Smooth muscle cell (in vitro differentiated cells): ENCODE data around the gene SNX13. TPM values are rescaled to one million over a fixed set of nuclear protein-coding genes. Genes with fewer than 3 reads are reported as not detected.

Experiments used
- DNase-seq: peaks from one replicate; lab custom pipeline; 2025; ENCODE audit not compliant: unreplicated experiment; lab: John Stamatoyannopoulos, UW
- H2AFZ ChIP-seq: fragments of 200-600 bp; sonication (generic); 2 replicates; pipeline ENCODE4 v1.6.0; 2016; ENCODE audit warnings: antibody characterized with exemption, low read depth, mild to moderate bottlenecking
- H3F3A ChIP-seq: fragments of 200-600 bp; sonication (generic); 2 replicates; pipeline ENCODE4 v1.6.0; 2017; ENCODE audit warnings: antibody characterized with exemption, low read depth
- H3K27ac ChIP-seq: fragments of 200-600 bp; sonication (generic); 2 replicates; pipeline ENCODE4 v1.5.1; 2016; ENCODE audit warnings: low read depth, mild to moderate bottlenecking
- H3K27me3 ChIP-seq: fragments of 200-600 bp; sonication (generic); 2 replicates; pipeline ENCODE4 v1.6.1; 2016; ENCODE audit warnings: low read depth, mild to moderate bottlenecking
- H3K36me3 ChIP-seq: fragments of 200-600 bp; sonication (generic); 2 replicates; pipeline ENCODE4 v1.5.1; 2016; ENCODE audit warnings: low read depth
- H3K4me1 ChIP-seq: fragments of 200-600 bp; sonication (generic); 2 replicates; pipeline ENCODE4 v1.5.1; 2016; ENCODE audit warnings: low read depth
- H3K4me2 ChIP-seq: fragments of 200-600 bp; sonication (generic); 2 replicates; pipeline ENCODE4 v1.6.0; 2016; ENCODE audit warnings: mild to moderate bottlenecking
- H3K4me3 ChIP-seq: fragments of 200-600 bp; sonication (generic); 2 replicates; pipeline ENCODE4 v1.5.1; 2016; ENCODE audit warnings: mild to moderate bottlenecking
- H3K79me2 ChIP-seq: fragments of 200-600 bp; sonication (generic); 2 replicates; pipeline ENCODE4 v1.6.0; 2016; ENCODE audit warnings: low read depth, mild to moderate bottlenecking
- H3K9ac ChIP-seq: fragments of 200-600 bp; sonication (generic); 2 replicates; pipeline ENCODE4 v1.6.0; 2016; ENCODE audit warnings: low read depth
- H3K9me3 ChIP-seq: fragments of 200-600 bp; sonication (generic); replicated peaks from 2 replicates; pipeline ENCODE4 v1.5.1; 2016; ENCODE audit warnings: low read depth
- H4K20me1 ChIP-seq: fragments of 200-600 bp; sonication (generic); 2 replicates; pipeline ENCODE4 v1.6.0; 2016; ENCODE audit warnings: low read depth
- WGBS: methylation state at CpG from one replicate; pipeline ENCODE4 v1.1.7; 2016; ENCODE audit warnings: low lambda C conversion rate; 5-methylcytosine and 5-hydroxymethylcytosine counted together
- polyA plus RNA-seq: library from polyadenylated mRNA; unstranded; fragments of >200 nt; fragmentation: Nextera tagmentation; extraction: Ambion mirVana; gene quantifications from 2 replicates; pipeline ENCODE4 v1.2.1, GENCODE V29; 2016
- total RNA-seq: library from RNA; depleted of rRNA; stranded (reverse); fragments of >200 nt; gene quantifications from 2 replicates; pipeline ENCODE4 v1.2.3, GENCODE V29; 2014
- TF ChIP-seq, protein P1 (sequence below): fragments of 200-600 bp; sonication (generic); IDR thresholded peaks from 2 replicates; pipeline ENCODE4 v1.5.1; 2017; ENCODE audit warnings: borderline replicate concordance, mild to moderate bottlenecking, antibody characterized with exemption; ENCODE audit not compliant: insufficient read depth, poor library complexity, severe bottlenecking

The SNX13 gene
- total and polyA plus RNA-seq, 2 experiments from 2014 or later = 17.0 to 59.6 TPM

GRCh38 chr7:17855202-17855601 lies 85.1 kb downstream of the SNX13 start:
- Histone ChIP-seq H3F3A (no peaks in the 10 kb centered on the region), H3K4me1 (no peaks in the 10 kb centered on the region), H3K36me3 (peaks cover 32% of the 10 kb centered on the region), H3K9ac (no peak overlapping the region), H3K4me3 (no peak overlapping the region), H3K4me2 (no peak overlapping the region), H2AFZ (no peak overlapping the region), H3K27me3 (no peaks in the 10 kb centered on the region), H3K9me3 (peaks cover 3% of the 10 kb centered on the region), H3K27ac (no peak overlapping the region), H4K20me1 (no peaks in the 10 kb centered on the region), H3K79me2 (no peaks in the 10 kb centered on the region)
- WGBS = 28% methylated on average over 1 of the region's 1 CpG
- DNase-seq = no peak
- TF ChIP-seq, protein P1, sequence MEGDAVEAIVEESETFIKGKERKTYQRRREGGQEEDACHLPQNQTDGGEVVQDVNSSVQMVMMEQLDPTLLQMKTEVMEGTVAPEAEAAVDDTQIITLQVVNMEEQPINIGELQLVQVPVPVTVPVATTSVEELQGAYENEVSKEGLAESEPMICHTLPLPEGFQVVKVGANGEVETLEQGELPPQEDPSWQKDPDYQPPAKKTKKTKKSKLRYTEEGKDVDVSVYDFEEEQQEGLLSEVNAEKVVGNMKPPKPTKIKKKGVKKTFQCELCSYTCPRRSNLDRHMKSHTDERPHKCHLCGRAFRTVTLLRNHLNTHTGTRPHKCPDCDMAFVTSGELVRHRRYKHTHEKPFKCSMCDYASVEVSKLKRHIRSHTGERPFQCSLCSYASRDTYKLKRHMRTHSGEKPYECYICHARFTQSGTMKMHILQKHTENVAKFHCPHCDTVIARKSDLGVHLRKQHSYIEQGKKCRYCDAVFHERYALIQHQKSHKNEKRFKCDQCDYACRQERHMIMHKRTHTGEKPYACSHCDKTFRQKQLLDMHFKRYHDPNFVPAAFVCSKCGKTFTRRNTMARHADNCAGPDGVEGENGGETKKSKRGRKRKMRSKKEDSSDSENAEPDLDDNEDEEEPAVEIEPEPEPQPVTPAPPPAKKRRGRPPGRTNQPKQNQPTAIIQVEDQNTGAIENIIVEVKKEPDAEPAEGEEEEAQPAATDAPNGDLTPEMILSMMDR = no peak

GRCh38 chr7:17854261-17855047 lies 85.8 kb downstream of the SNX13 start:
- H3K9me3 ChIP-seq = peaks cover 3% of the 10 kb centered on the region
- H3K4me3 ChIP-seq = no peak overlapping the region
- WGBS = 90% methylated on average over 3 of the region's 3 CpGs
- H3K4me1 ChIP-seq = no peaks in the 10 kb centered on the region
- no peaks in the 10 kb centered on the region for H3F3A ChIP-seq
- H4K20me1 ChIP-seq = no peaks in the 10 kb centered on the region
- no peaks in the 10 kb centered on the region for H3K27me3 ChIP-seq
- DNase-seq = no peak
- TF ChIP-seq, protein P1 = no peak
- H3K36me3 ChIP-seq = peaks cover 29% of the 10 kb centered on the region
- H3K79me2 ChIP-seq = no peaks in the 10 kb centered on the region
- H2AFZ ChIP-seq = no peak overlapping the region
- H3K27ac ChIP-seq = no peak overlapping the region
- H3K9ac ChIP-seq = no peak overlapping the region
- H3K4me2 ChIP-seq = no peak overlapping the region

GRCh38 chr7:17852361-17852760 lies 87.9 kb downstream of the SNX13 start:
- no peak for DNase-seq
- no peak overlapping the region for H3K4me3 ChIP-seq
- H3K36me3 ChIP-seq = peaks cover 20% of the 10 kb centered on the region
- no peaks in the 10 kb centered on the region for H3K79me2 ChIP-seq
- no peaks in the 10 kb centered on the region for H3F3A ChIP-seq
- H4K20me1 ChIP-seq = no peaks in the 10 kb centered on the region
- no peak overlapping the region for H2AFZ ChIP-seq
- no peaks in the 10 kb centered on the region for H3K27me3 ChIP-seq
- 100% methylated on average over 1 of the region's 1 CpG for WGBS
- no peaks in the 10 kb centered on the region for H3K4me1 ChIP-seq
- no peak overlapping the region for H3K27ac ChIP-seq
- peaks cover 3% of the 10 kb centered on the region for H3K9me3 ChIP-seq
- H3K4me2 ChIP-seq = no peak overlapping the region
- TF ChIP-seq, protein P1 = no peak
- H3K9ac ChIP-seq = no peak overlapping the region

DNA sequence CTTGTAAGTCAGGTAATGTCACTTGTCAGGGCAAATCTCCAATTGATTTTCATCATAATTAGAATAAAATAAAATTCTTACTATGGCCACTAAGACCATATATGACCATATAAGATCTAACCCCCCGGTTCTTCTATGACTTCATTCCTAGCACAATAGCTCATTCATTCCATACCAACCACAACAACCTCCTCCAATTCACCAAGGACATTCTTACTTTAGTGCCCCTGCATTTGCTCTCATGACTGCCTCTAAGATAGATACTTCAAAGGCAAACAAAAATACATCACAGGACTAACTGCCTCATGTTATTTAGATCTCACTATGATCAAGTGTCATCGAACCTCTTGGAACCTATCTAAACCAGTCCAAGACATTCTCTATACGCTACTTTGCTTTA lies 90.8 kb downstream of the SNX13 start:
- no peaks in the 10 kb centered on the region for H3F3A ChIP-seq
- no peak for DNase-seq
- H3K4me1 ChIP-seq = no peaks in the 10 kb centered on the region
- peak overlapping the region; percentile 18 for H3K4me2 ChIP-seq
- peaks cover 15% of the 10 kb centered on the region for H3K36me3 ChIP-seq
- no peak overlapping the region for H3K9ac ChIP-seq
- no peaks in the 10 kb centered on the region for H3K27me3 ChIP-seq
- TF ChIP-seq, protein P1 = no peak
- H3K27ac ChIP-seq = peak overlapping the region; percentile 65
- 70% methylated on average over 3 of the region's 3 CpGs for WGBS
- no peaks in the 10 kb centered on the region for H3K79me2 ChIP-seq
- no peaks in the 10 kb centered on the region for H4K20me1 ChIP-seq
- no peak overlapping the region for H3K4me3 ChIP-seq
- H2AFZ ChIP-seq = no peak overlapping the region
- H3K9me3 ChIP-seq = no peaks in the 10 kb centered on the region
